Left ventricle myocardium inferior (tissue), 1 donor: ENCODE data around the gene IFT52. TPM values are rescaled to one million over a fixed set of nuclear protein-coding genes. Genes with fewer than 3 reads are reported as not detected.
A peak's percentile ranks its signal among the peaks of the same experiment; 100 is the strongest.
"Not testable (repeated sequence)": the region's sequence is repeated elsewhere in the genome, so short reads cannot be mapped to it uniquely, and the experiment has no call there.

Source experiments
- DNase-seq: peaks from one replicate; pipeline ENCODE4 v3.0.0-alpha.2; 2020
- H3K27ac ChIP-seq: fragments of 200-600 bp; replicated peaks from 2 replicates; pipeline ENCODE4 v1.8.0; 2021
- H3K27me3 ChIP-seq: fragments of 200-600 bp; 2 replicates; pipeline ENCODE4 v1.8.0; 2021; ENCODE audit warnings: low read depth
- H3K36me3 ChIP-seq: fragments of 200-600 bp; 2 replicates; pipeline ENCODE4 v1.8.0; 2021
- H3K4me1 ChIP-seq: fragments of 200-600 bp; 2 replicates; pipeline ENCODE4 v1.8.0; 2021
- H3K4me3 ChIP-seq: fragments of 200-600 bp; 2 replicates; pipeline ENCODE4 v1.8.0; 2021; ENCODE audit warnings: mild to moderate bottlenecking, moderate library complexity
- H3K9me3 ChIP-seq: fragments of 200-600 bp; replicated peaks from 2 replicates; pipeline ENCODE4 v1.8.0; 2021
- CTCF ChIP-seq: fragments of 200-600 bp; IDR thresholded peaks from 2 replicates; pipeline ENCODE4 v1.8.0; 2021; ENCODE audit warnings: antibody characterized with exemption, mild to moderate bottlenecking, borderline replicate concordance
- intact Hi-C: fragments of 100-400 bp; cut with micrococcal nuclease; formaldehyde crosslinking; loops from one replicate; pipeline ENCODE4 v1.11.0; 2022
- total RNA-seq: library from RNA; stranded (reverse); fragmentation: NEBNext Ultra II Directional; extraction: Animal tissue kit (Norgen Biotek cat#: 25700); gene quantifications from one replicate; pipeline ENCODE4 v1.2.1, GENCODE V29; 2021
- donor health status: DM: no; HTN: yes; CAD: no; lungs with severe emphysema.

The IFT52 gene
- total RNA-seq, 1 donor from 2014 or later = 6.6 TPM

GRCh38 chr20:43586641-43587040 lies 4.1 kb upstream of the IFT52 start:
- no peak overlapping the region for H3K27ac ChIP-seq
- intact Hi-C loops = no loop called here
- no peak overlapping the region for H3K4me3 ChIP-seq
- no peaks in the 10 kb centered on the region for H3K36me3 ChIP-seq
- H3K9me3 ChIP-seq = no peaks in the 10 kb centered on the region
- H3K4me1 ChIP-seq = peaks cover 17% of the 10 kb centered on the region
- TF ChIP-seq CTCF = no peak
- H3K27me3 ChIP-seq = no peaks in the 10 kb centered on the region
- no peak for DNase-seq

GRCh38 chr20:43588526-43588925 lies 2.2 kb upstream of the IFT52 start:
- DNase-seq, H3K4me3 ChIP-seq, intact Hi-C loops, H3K27me3 ChIP-seq, H3K27ac ChIP-seq, H3K36me3 ChIP-seq, H3K9me3 ChIP-seq: not testable (repeated sequence)
- peaks cover 22% of the 10 kb centered on the region for H3K4me1 ChIP-seq

- Histone ChIP-seq H3K27me3 (no peaks in the 10 kb centered on the region), H3K4me3 (peak overlapping the region; percentile 90), H3K36me3 (peaks cover 9% of the 10 kb centered on the region), H3K4me1 (peaks cover 22% of the 10 kb centered on the region), H3K9me3 (no peaks in the 10 kb centered on the region), H3K27ac (peak overlapping the region; percentile 84)
- no peak for TF ChIP-seq CTCF
- no peak for DNase-seq
- intact Hi-C loops = no loop called here
Measured at GRCh38 chr20:43590036-43590391, 723 bp upstream of the IFT52 start.

- DNase-seq, intact Hi-C loops, H3K9me3 ChIP-seq, H3K4me1 ChIP-seq, H3K27me3 ChIP-seq, H3K27ac ChIP-seq, H3K4me3 ChIP-seq: not testable (repeated sequence)
- H3K36me3 ChIP-seq = peaks cover 63% of the 10 kb centered on the region
Measured at GRCh38 chr20:43601960-43602359, 11.2 kb downstream of the IFT52 start.

- intact Hi-C loops = no loop called here
- no peaks in the 10 kb centered on the region for H3K27me3 ChIP-seq
- no peaks in the 10 kb centered on the region for H3K4me1 ChIP-seq
- H3K9me3 ChIP-seq = no peaks in the 10 kb centered on the region
- no peak overlapping the region for H3K27ac ChIP-seq
- H3K4me3 ChIP-seq = no peak overlapping the region
- peaks cover 51% of the 10 kb centered on the region for H3K36me3 ChIP-seq
- no peak for DNase-seq
- no peak for TF ChIP-seq CTCF
Measured at GRCh38 chr20:43603124-43603523, 12.4 kb downstream of the IFT52 start.

GRCh38 chr20:43605715-43606114 lies 15.0 kb downstream of the IFT52 start:
- H3K36me3 ChIP-seq = peaks cover 33% of the 10 kb centered on the region
- H3K4me3 ChIP-seq = no peak overlapping the region
- intact Hi-C loops = no loop called here
- no peaks in the 10 kb centered on the region for H3K4me1 ChIP-seq
- TF ChIP-seq CTCF = no peak
- H3K27ac ChIP-seq = no peak overlapping the region
- DNase-seq = no peak
- H3K27me3 ChIP-seq = no peaks in the 10 kb centered on the region
- H3K9me3 ChIP-seq = no peaks in the 10 kb centered on the region

- DNase-seq, H3K27ac ChIP-seq, intact Hi-C loops, H3K4me3 ChIP-seq, H3K9me3 ChIP-seq, H3K27me3 ChIP-seq, H3K4me1 ChIP-seq: not testable (repeated sequence)
- H3K36me3 ChIP-seq = peaks cover 41% of the 10 kb centered on the region
Measured at GRCh38 chr20:43607278-43607677, 16.5 kb downstream of the IFT52 start.
